ENCODE data around the gene FAM32A.

FAM32A gene

GRCh38 chr19:16205205-16206045 is 20.2 kb downstream of the FAM32A start:
- H3K4me3 ChIP-seq (ENCODE audit: control insufficient read depth, low read depth, low read length): no peak overlapping the region
- no peak for TF ChIP-seq CTCF (conservative IDR thresholded peaks at IDR 0.05; ENCODE audit: control insufficient read depth, insufficient read depth, low read depth, low read length)
- no peak for DNase-seq (ENCODE audit: low read depth)

GRCh38 chr19:16206046-16206605 is 20.9 kb downstream of the FAM32A start:
- H3K4me3 ChIP-seq (ENCODE audit: control insufficient read depth, low read depth, low read length): no peak overlapping the region
- no peak for TF ChIP-seq CTCF (conservative IDR thresholded peaks at IDR 0.05; ENCODE audit: control insufficient read depth, insufficient read depth, low read depth, low read length)
- no peak for DNase-seq (ENCODE audit: low read depth)

- H3K4me3 ChIP-seq (ENCODE audit: control insufficient read depth, low read depth, low read length): no peak overlapping the region
- DNase-seq (ENCODE audit: low read depth): no peak
- TF ChIP-seq CTCF (conservative IDR thresholded peaks at IDR 0.05; ENCODE audit: control insufficient read depth, insufficient read depth, low read depth, low read length): no peak
Measured at GRCh38 chr19:16206637-16207036, 21.4 kb downstream of the FAM32A start.

GRCh38 chr19:16207063-16207462 is 21.9 kb downstream of the FAM32A start:
- H3K4me3 ChIP-seq (ENCODE audit: control insufficient read depth, low read depth, low read length): no peak overlapping the region
- TF ChIP-seq CTCF (conservative IDR thresholded peaks at IDR 0.05; ENCODE audit: control insufficient read depth, insufficient read depth, low read depth, low read length): no peak
- DNase-seq (ENCODE audit: low read depth): no peak

- H3K4me3 ChIP-seq (ENCODE audit: control insufficient read depth, low read depth, low read length): no peak overlapping the region
- TF ChIP-seq CTCF (conservative IDR thresholded peaks at IDR 0.05; ENCODE audit: control insufficient read depth, insufficient read depth, low read depth, low read length): no peak
- DNase-seq (ENCODE audit: low read depth): no peak
Measured at GRCh38 chr19:16207490-16208025, 22.3 kb downstream of the FAM32A start.

- no peak for TF ChIP-seq CTCF (conservative IDR thresholded peaks at IDR 0.05; ENCODE audit: control insufficient read depth, insufficient read depth, low read depth, low read length)
- no peak for DNase-seq (ENCODE audit: low read depth)
- no peak overlapping the region for H3K4me3 ChIP-seq (ENCODE audit: control insufficient read depth, low read depth, low read length)
Measured at GRCh38 chr19:16208064-16208759, 23.0 kb downstream of the FAM32A start.
